HepG2 (cell line): ENCODE data around the gene NDOR1. TPM values are rescaled to one million over a fixed set of nuclear protein-coding genes. Genes with fewer than 3 reads are reported as not detected.

Experiments used
- ATAC-seq: fragments of 200-7000 bp; cut with Tn5 transposase; 3 replicates; pipeline ENCODE4 v1.9.1; 2020; ENCODE audit warnings: mild to moderate bottlenecking, moderate library complexity
- BruUV-seq: library from RNA; stranded (reverse); fragments of 400-500 nt; replicated peaks from 2 replicates; lab custom pipeline; 2021; lab: Mats Ljungman, UMichigan
- CTCF ChIA-PET: fragments of 300-600 bp; formaldehyde crosslinking; extraction: SDS; loops from one replicate; lab custom pipeline; 2021; ENCODE audit warnings: low total read pairs, inconsistent platforms, low intra/inter-chr PET ratio; lab: Yijun Ruan, JAX
- POLR2A ChIA-PET: fragments of 350-600 bp; sonication (Branson Sonifier 250); formaldehyde crosslinking; loops from one replicate; lab custom pipeline; 2020; ENCODE audit warnings: antibody characterized with exemption, inconsistent platforms; lab: Yijun Ruan, JAX
- DNase-seq: peaks from one replicate; pipeline ENCODE4 v3.0.0-alpha.2; 2015; ENCODE audit warnings: low spot score
- FAIRE-seq: peaks from 3 replicates; lab custom pipeline; 2011; peaks lifted over from hg19 to GRCh38; lab: Jason Lieb, UNC
- H2AFZ ChIP-seq: one replicate; pipeline ENCODE4 v1.6.1; 2011; ENCODE audit warnings: low read length, inconsistent platforms
- H3K27ac ChIP-seq: fragments of 300-600 bp; 3 replicates; pipeline ENCODE4 v1.8.0; 2011; ENCODE audit warnings: mixed run types, mild to moderate bottlenecking, mixed read lengths, low read length, inconsistent platforms; ENCODE audit not compliant: insufficient read depth; ENCODE audit errors: extremely low read length
- H3K27me3 ChIP-seq, 2 experiments: fragments of 200-600 bp in 1 of 2; 2 replicates in 1 of 2; 3 replicates in 1 of 2; pipeline versions ENCODE4 v1.6.0 to v1.8.0; 2011; ENCODE audit warnings: low read length in 2 of 2, mild to moderate bottlenecking in 2 of 2, moderate library complexity in 2 of 2, inconsistent platforms in 1 of 2; ENCODE audit not compliant: insufficient read depth in 2 of 2, control insufficient read depth in 1 of 2
- H3K36me3 ChIP-seq, 2 experiments: fragments of 200-600 bp in 1 of 2; replicated peaks in 1 of 2; 2 replicates in 1 of 2; 3 replicates in 1 of 2; pipeline versions ENCODE4 v1.5.1 to v1.8.0; 2011; ENCODE audit warnings: low read length in 2 of 2, inconsistent platforms in 1 of 2; ENCODE audit not compliant: insufficient read depth in 2 of 2, control insufficient read depth in 1 of 2
- H3K4me1 ChIP-seq: 2 replicates; pipeline ENCODE4 v1.5.1; 2012; ENCODE audit warnings: low read length, inconsistent platforms; ENCODE audit not compliant: insufficient read depth
- H3K4me2 ChIP-seq: 2 replicates; pipeline ENCODE4 v1.6.0; 2011; ENCODE audit warnings: low read depth, low read length, inconsistent platforms
- H3K4me3 ChIP-seq, 3 experiments: fragments of 200-600 bp in 1 of 3; sonication (generic), shearing (Covaris generic) in 1 of 3; replicated peaks in 1 of 3; 2 replicates each; pipeline ENCODE4 v1.5.1; 2011 to 2016; ENCODE audit warnings: low read length in 3 of 3, inconsistent platforms in 2 of 3, low read depth in 2 of 3, mild to moderate bottlenecking in 2 of 3, control low read depth in 1 of 3, mixed read lengths in 1 of 3; ENCODE audit not compliant: insufficient read depth in 1 of 3
- H3K79me2 ChIP-seq: one replicate; pipeline ENCODE4 v1.6.1; 2011; ENCODE audit warnings: low read length, inconsistent platforms; ENCODE audit not compliant: insufficient read depth
- H3K9ac ChIP-seq: 2 replicates; pipeline ENCODE4 v1.6.0; 2011; ENCODE audit warnings: mild to moderate bottlenecking, low read depth, low read length, inconsistent platforms; ENCODE audit not compliant: insufficient read depth
- H3K9me3 ChIP-seq: 2 replicates; pipeline ENCODE4 v1.5.1; 2012; ENCODE audit warnings: mild to moderate bottlenecking, low read length
- H4K20me1 ChIP-seq: 2 replicates; pipeline ENCODE4 v1.6.0; 2011; ENCODE audit warnings: inconsistent platforms, mild to moderate bottlenecking, low read length, moderate library complexity; ENCODE audit not compliant: insufficient read depth
- AGO2 ChIP-seq: fragments of 200-400 bp; formaldehyde crosslinking; optimal IDR thresholded peaks from 2 replicates; pipeline ENCODE3; 2017; ENCODE audit warnings: mild to moderate bottlenecking, low read depth, low read length, moderate library complexity
- DMAP1 ChIP-seq: IDR thresholded peaks from 2 replicates; pipeline ENCODE4 v1.6.1; 2016
- HNRNPLL ChIP-seq: fragments of 200-400 bp; formaldehyde crosslinking; IDR thresholded peaks from 2 replicates; pipeline ENCODE4 v1.6.1; 2017; ENCODE audit warnings: mild to moderate bottlenecking, low read depth, low read length; ENCODE audit not compliant: poor library complexity, severe bottlenecking
- KLF9 ChIP-seq: IDR thresholded peaks from 2 replicates; pipeline ENCODE4 v1.6.1; 2016; ENCODE audit warnings: low read depth
- PHF21A ChIP-seq: sonication (generic); formaldehyde crosslinking; IDR thresholded peaks from 2 replicates; pipeline ENCODE4 v1.5.0; 2020; ENCODE audit warnings: mild to moderate bottlenecking, missing genetic modification reagents
- POLR2A ChIP-seq, 2 experiments: IDR thresholded peaks; 2 replicates each; pipeline ENCODE4 v1.6.1; 2011; ENCODE audit warnings: low read depth in 2 of 2, low read length in 2 of 2, mild to moderate bottlenecking in 1 of 2, moderate library complexity in 1 of 2; ENCODE audit not compliant: insufficient read depth in 1 of 2
- RBFOX2 ChIP-seq: fragments of 200-400 bp; formaldehyde crosslinking; IDR thresholded peaks from 2 replicates; pipeline ENCODE4 v1.6.1; 2017; ENCODE audit warnings: low read depth, mild to moderate bottlenecking, low read length
- SRSF9 ChIP-seq: fragments of 200-400 bp; formaldehyde crosslinking; IDR thresholded peaks from 2 replicates; pipeline ENCODE4 v1.6.1; 2018; ENCODE audit warnings: borderline replicate concordance, mild to moderate bottlenecking, low read depth, low read length; ENCODE audit not compliant: insufficient read depth, poor library complexity, severe bottlenecking
- YEATS4 ChIP-seq: sonication (generic); formaldehyde crosslinking; IDR thresholded peaks from 2 replicates; pipeline ENCODE4 v1.4.0; 2020; ENCODE audit warnings: missing genetic modification reagents, borderline replicate concordance
- ZNF224 ChIP-seq: sonication (generic); formaldehyde crosslinking; IDR thresholded peaks from 2 replicates; pipeline ENCODE4 v1.5.0; 2020; ENCODE audit warnings: mild to moderate bottlenecking, missing genetic modification reagents
- ZNF329 ChIP-seq: sonication (generic); formaldehyde crosslinking; IDR thresholded peaks from 2 replicates; pipeline ENCODE4 v1.9.0; 2021; ENCODE audit warnings: low read depth, mild to moderate bottlenecking, missing genetic modification reagents
- ZNF768 ChIP-seq: sonication (generic); formaldehyde crosslinking; IDR thresholded peaks from 2 replicates; pipeline ENCODE4 v1.4.0; 2020; ENCODE audit warnings: missing genetic modification reagents
- ZSCAN25 ChIP-seq: sonication (generic); formaldehyde crosslinking; IDR thresholded peaks from 2 replicates; pipeline ENCODE4 v1.8.0; 2022; ENCODE audit warnings: mild to moderate bottlenecking, missing genetic modification reagents
- WGBS: methylation state at CpG from one replicate; pipeline ENCODE4 v1.1.6; 2017; ENCODE audit warnings: low lambda C conversion rate; 5-methylcytosine and 5-hydroxymethylcytosine counted together
- in situ Hi-C: cut with HindIII; loops from 2 replicates; pipeline ENCODE4 v1.10.0; 2017; ENCODE audit warnings: low pct_unique_long_range_greater_than_20kb; ENCODE audit not compliant: extremely low pct_ligation_motif_present
- intact Hi-C: fragments of 100-400 bp; cut with micrococcal nuclease; formaldehyde crosslinking; loops from one replicate; pipeline ENCODE4 v1.10.0; 2022; ENCODE audit not compliant: unreplicated experiment
- polyA plus RNA-seq, 8 experiments: library from polyadenylated mRNA; depleted of rRNA in 3 of 8; stranded (reverse) in 7 of 8; unstranded in 1 of 8; fragments of >200 nt; fragmentation: Illumina TruSeq in 4 of 8; extraction: Trizol in 4 of 8; gene quantifications; 2 replicates each; pipeline versions ENCODE4 v1.2.1 to v1.2.3, GENCODE V29; 2011 to 2016; ENCODE audit warnings: low read depth in 4 of 8, missing spikeins in 1 of 8, mixed read lengths in 1 of 8; ENCODE audit not compliant: insufficient read depth in 1 of 8
- total RNA-seq, 5 experiments: library from RNA; depleted of rRNA; stranded (reverse); fragments of >200 nt; fragmentation: Illumina TruSeq; extraction: Trizol; gene quantifications; 2 replicates each; pipeline ENCODE4 v1.2.3, GENCODE V29; 2016; ENCODE audit warnings: low read depth in 1 of 5
- TF ChIP-seq, protein P1 (sequence below): sonication (generic); formaldehyde crosslinking; IDR thresholded peaks from 2 replicates; pipeline ENCODE4 v1.4.0; 2020; ENCODE audit warnings: missing genetic modification reagents, borderline replicate concordance
- TF ChIP-seq, protein P2 (sequence below): sonication (generic); formaldehyde crosslinking; conservative IDR thresholded peaks from 2 replicates; pipeline ENCODE4 v1.4.0; 2020; ENCODE audit warnings: mild to moderate bottlenecking, missing genetic modification reagents, moderate library complexity
- TF ChIP-seq, protein P3 (sequence below): sonication (generic); formaldehyde crosslinking; IDR thresholded peaks from 2 replicates; pipeline ENCODE4 v1.4.0; 2020; ENCODE audit warnings: missing genetic modification reagents, mild to moderate bottlenecking, borderline replicate concordance

The NDOR1 gene
- total and polyA plus RNA-seq, 2 of the 13 experiments (the other 11 are each of a cell fraction or from before 2014, with no cell fraction given) = 3.6 to 8.7 TPM

DNA sequence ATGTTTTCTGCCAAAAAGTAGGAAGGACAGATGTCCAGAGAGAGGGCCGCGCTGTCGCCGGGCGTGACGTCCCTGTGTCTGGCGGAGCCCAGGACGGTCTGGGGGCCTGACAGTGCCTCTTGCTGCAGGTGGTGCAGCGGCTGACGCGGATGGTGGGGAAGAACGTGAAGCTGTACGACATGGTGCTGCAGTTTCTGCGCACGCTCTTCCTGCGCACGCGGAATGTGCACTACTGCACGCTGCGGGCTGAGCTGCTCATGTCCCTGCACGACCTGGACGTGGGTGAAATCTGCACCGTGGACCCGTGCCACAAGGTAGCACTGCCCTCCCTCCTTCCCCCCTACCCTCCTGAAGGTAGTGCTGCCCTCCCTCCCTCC lies 57.4 kb downstream of the NDOR1 start:
- POLR2A ChIA-PET = interaction anchor here (2.7 to 14.2 kb wide), 2 partner anchors 14 to 20 kb away, joined by 18 to 317 read pairs; partner anchors contain the start of genes TOR4A and TUBB4B
- FAIRE-seq = no peak
- no TSS peak for BruUV-seq

More for the DNA sequence above, 57.4 kb downstream of the NDOR1 start:
- Histone ChIP-seq H3K9ac (no peak overlapping the region), H3K36me3 (peaks cover 13 to 20% of the 10 kb centered on the region in 2 experiments; a peak in 4 of 5 replicates), H3K4me1 (peaks cover 8% of the 10 kb centered on the region), H3K9me3 (no peaks in the 10 kb centered on the region), H3K4me3 (no peak overlapping the region), H3K79me2 (no peaks in the 10 kb centered on the region), H2AFZ (no peak overlapping the region), H3K4me2 (no peak overlapping the region), H3K27me3 (no peaks in the 10 kb centered on the region), H4K20me1 (no peaks in the 10 kb centered on the region; the same call in 1 of the 2 replicates), H3K27ac (no peak overlapping the region)
- TF ChIP-seq, protein P1, sequence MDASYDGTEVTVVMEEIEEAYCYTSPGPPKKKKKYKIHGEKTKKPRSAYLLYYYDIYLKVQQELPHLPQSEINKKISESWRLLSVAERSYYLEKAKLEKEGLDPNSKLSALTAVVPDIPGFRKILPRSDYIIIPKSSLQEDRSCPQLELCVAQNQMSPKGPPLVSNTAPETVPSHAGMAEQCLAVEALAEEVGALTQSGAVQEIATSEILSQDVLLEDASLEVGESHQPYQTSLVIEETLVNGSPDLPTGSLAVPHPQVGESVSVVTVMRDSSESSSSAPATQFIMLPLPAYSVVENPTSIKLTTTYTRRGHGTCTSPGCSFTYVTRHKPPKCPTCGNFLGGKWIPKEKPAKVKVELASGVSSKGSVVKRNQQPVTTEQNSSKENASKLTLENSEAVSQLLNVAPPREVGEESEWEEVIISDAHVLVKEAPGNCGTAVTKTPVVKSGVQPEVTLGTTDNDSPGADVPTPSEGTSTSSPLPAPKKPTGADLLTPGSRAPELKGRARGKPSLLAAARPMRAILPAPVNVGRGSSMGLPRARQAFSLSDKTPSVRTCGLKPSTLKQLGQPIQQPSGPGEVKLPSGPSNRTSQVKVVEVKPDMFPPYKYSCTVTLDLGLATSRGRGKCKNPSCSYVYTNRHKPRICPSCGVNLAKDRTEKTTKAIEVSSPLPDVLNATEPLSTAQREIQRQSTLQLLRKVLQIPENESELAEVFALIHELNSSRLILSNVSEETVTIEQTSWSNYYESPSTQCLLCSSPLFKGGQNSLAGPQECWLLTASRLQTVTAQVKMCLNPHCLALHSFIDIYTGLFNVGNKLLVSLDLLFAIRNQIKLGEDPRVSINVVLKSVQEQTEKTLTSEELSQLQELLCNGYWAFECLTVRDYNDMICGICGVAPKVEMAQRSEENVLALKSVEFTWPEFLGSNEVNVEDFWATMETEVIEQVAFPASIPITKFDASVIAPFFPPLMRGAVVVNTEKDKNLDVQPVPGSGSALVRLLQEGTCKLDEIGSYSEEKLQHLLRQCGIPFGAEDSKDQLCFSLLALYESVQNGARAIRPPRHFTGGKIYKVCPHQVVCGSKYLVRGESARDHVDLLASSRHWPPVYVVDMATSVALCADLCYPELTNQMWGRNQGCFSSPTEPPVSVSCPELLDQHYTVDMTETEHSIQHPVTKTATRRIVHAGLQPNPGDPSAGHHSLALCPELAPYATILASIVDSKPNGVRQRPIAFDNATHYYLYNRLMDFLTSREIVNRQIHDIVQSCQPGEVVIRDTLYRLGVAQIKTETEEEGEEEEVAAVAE = no peak
- TF ChIP-seq PHF21A (CRISPR knock-in tag) (no peak), YEATS4 (CRISPR knock-in tag) (no peak), HNRNPLL (no peak), ZNF224 (CRISPR knock-in tag) (no peak), POLR2A (IDR thresholded peaks at IDR 0.05; ENCODE audit: insufficient read depth in 1 of 2, low read depth in 2 of 2, low read length in 2 of 2) (no peak), RBFOX2 (peak; percentile 64; the same call in 1 of the 2 replicates), SRSF9 (no peak), ZSCAN25 (no peak), ZNF768 (CRISPR knock-in tag) (peak; percentile 17; the same call in 1 of the 2 replicates), ZNF329 (CRISPR knock-in tag) (no peak), DMAP1 (CRISPR knock-in tag) (no peak), AGO2 (peak; percentile 85), KLF9 (CRISPR knock-in tag) (no peak)
- TF ChIP-seq, protein P2, sequence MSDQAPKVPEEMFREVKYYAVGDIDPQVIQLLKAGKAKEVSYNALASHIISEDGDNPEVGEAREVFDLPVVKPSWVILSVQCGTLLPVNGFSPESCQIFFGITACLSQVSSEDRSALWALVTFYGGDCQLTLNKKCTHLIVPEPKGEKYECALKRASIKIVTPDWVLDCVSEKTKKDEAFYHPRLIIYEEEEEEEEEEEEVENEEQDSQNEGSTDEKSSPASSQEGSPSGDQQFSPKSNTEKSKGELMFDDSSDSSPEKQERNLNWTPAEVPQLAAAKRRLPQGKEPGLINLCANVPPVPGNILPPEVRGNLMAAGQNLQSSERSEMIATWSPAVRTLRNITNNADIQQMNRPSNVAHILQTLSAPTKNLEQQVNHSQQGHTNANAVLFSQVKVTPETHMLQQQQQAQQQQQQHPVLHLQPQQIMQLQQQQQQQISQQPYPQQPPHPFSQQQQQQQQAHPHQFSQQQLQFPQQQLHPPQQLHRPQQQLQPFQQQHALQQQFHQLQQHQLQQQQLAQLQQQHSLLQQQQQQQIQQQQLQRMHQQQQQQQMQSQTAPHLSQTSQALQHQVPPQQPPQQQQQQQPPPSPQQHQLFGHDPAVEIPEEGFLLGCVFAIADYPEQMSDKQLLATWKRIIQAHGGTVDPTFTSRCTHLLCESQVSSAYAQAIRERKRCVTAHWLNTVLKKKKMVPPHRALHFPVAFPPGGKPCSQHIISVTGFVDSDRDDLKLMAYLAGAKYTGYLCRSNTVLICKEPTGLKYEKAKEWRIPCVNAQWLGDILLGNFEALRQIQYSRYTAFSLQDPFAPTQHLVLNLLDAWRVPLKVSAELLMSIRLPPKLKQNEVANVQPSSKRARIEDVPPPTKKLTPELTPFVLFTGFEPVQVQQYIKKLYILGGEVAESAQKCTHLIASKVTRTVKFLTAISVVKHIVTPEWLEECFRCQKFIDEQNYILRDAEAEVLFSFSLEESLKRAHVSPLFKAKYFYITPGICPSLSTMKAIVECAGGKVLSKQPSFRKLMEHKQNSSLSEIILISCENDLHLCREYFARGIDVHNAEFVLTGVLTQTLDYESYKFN (CRISPR knock-in tag) = no peak
- TF ChIP-seq, protein P3, sequence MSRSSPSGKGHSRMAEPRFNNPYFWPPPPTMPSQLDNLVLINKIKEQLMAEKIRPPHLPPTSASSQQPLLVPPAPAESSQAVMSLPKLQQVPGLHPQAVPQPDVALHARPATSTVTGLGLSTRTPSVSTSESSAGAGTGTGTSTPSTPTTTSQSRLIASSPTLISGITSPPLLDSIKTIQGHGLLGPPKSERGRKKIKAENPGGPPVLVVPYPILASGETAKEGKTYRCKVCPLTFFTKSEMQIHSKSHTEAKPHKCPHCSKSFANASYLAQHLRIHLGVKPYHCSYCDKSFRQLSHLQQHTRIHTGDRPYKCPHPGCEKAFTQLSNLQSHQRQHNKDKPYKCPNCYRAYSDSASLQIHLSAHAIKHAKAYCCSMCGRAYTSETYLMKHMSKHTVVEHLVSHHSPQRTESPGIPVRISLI (CRISPR knock-in tag) = no peak
- intact Hi-C loops (no loop called here), in situ Hi-C loops (no loop called here)
- no peak for DNase-seq
- 91% methylated on average over 22 of the region's 24 CpGs for WGBS
- CTCF ChIA-PET = interaction anchor here (0.9 to 2.1 kb wide), 2 partner anchors 26 to 74 kb away, joined by 3 to 13 read pairs; partner anchors contain the start of genes ANAPC2 and SSNA1
- no peak for ATAC-seq
